SK-N-DZ (cell line): ENCODE data around the gene CUX1.
A peak's percentile ranks its signal among the peaks of the same experiment; 100 is the strongest.

Source experiments
- DNase-seq: peaks from one replicate; pipeline ENCODE4 v3.0.0-alpha.2; 2015; ENCODE audit warnings: low spot score

Gene CUX1

GRCh38 chr7:102072636-102073209 is 255.3 kb downstream of the CUX1 start:
- DNase-seq = no peak

DNA sequence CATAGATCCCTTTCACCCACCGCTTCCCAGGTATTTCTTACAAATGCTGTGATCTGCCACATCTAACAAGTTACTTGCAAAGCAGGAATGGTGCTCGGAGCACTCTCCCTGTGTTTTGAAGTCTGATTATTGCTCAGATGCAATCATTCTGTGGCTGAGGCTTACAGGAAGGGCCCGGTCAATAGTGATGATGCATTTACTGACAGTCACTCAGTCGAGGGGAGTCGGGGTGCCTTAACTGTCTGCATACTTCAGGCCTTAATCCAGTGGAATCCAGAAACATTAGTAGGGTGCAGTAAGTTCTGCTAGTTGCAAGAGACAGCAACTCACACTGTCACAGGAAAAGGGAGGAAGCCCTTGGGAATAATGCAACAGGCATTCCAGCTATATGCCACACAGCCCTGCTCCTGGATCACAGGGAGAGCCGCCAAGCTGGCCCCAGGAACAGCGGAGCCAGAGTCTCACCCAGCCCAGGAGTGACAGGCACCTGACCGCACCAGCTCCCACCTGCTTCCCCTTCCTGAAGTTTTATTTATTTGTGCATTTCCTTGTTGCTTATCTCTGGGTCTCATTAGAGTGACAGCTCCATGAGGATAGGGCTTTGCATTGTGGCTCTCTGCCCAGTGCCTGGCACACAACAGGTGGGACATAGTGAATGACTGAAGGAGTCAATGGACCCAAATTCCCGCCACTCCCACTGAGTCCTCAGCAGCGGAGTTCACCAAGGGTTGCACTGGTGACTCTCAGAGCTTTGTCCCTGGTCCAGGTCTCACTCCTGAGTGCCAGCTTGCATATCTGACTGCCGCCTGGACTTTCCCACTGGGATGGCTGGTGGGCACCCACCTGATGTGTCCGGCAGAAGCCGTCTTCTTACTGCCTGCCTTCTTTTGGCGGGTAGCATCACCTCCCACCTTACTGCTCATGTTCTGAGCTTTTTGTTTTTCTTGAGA is 256.8 kb downstream of the CUX1 start:
- no peak for DNase-seq

- DNase-seq = no peak
Observed at GRCh38 chr7:102075126-102075525, 257.7 kb downstream of the CUX1 start.

- no peak for DNase-seq
Observed at GRCh38 chr7:102075553-102076135, 258.2 kb downstream of the CUX1 start.

- DNase-seq = no peak
Observed at GRCh38 chr7:102077081-102077480, 259.7 kb downstream of the CUX1 start.

DNA sequence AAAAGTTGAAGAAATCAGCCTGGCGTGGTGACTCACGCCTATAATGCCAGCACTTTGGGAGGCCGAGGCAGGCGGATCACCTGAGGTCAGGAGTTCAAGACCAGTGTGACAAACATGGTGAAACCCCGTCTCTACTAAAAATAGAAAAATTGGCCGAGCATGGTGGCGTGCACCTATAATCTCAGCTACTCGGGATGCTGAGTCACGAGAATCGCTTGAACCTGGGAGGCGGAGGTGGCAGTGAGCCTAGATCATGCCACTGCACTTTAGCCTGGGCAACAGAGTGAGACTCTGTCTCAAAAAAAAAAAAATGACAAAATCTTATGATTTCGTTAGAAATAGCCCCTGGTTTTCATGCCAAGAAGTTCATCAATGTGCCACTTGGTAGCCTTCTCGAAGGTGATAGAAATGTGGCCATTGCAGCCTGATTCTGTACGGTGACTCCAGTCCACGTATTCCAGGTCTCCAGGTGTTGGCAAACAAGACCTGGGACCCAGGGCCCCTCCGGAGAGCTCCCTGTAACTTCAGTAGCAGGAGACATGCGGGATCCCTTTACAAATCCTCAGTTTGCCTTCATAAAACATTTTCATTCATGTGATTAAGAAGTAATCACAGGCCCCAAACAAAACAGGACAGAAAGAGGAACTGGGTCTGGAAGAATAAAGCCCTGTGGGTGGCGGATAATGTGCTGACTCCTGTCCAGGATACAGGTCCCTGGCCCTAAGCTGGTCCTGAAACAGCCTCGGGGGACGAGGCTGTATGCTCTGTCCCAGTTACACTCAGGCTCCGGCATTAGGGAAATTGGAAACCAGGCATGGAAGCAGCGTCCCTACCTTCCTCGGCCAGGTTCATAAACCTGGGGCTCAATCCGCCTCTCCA is 262.0 kb downstream of the CUX1 start:
- DNase-seq = peak; percentile 53

- DNase-seq = peak; percentile 63
Observed at GRCh38 chr7:102080019-102080433, 262.6 kb downstream of the CUX1 start.

DNA sequence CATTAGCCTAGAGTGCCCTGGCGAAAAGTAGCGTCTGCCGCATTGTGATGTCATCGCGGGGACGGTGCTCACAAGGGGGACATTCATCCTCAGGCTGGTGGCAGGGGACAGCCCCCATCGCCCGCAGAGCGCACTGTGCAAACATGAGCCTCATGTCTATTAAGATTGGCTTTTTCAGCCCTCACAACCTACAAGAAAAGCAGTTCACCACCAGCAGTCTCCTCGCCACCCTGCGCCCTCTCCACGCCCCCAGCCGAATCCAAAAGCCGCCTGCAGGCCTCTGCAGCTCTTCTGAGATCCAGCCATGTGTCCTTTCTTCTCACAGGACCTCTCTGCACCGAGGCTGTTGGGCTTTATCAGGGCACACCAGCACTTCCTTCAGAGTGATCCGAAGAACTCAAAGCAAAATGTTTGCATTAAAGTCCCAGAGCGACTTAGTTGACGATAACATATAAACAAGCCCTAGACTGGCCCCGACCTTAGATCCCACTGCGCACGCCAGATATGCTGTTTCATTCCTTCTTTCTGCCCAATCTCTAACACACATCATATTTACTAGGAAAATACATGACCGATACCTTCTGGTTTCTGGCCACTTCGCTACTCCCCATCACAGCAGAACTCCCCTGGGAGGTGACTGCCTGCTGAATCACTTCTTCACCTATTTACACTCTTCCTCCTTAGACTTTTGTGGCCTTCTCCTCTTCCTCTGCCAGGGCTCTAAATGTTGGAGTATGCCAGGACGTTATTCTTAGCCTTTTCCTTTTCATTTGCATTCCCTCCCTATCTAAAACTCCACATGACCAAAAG is 263.2 kb downstream of the CUX1 start:
- DNase-seq = peak; percentile 26

DNA sequence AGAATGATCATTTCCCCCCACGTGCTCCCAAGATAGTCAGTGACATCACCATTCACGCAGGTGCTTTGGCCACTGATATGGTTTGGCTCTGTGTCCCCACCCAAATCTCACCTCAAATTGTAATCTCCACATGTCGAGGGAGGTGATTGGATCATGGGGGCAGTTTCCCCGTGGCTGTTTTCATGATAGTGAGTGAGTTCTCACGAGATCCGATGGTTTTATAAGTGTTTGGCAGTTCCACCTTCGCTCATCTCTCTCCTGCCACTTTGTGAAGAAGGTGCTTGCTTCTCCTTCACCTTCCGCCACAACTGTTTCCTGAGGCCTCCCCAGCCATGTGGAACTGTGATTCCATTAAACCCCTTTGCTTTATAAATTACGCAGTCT is 263.8 kb downstream of the CUX1 start:
- no peak for DNase-seq

GRCh38 chr7:102082693-102083368 is 265.4 kb downstream of the CUX1 start:
- no peak for DNase-seq

GRCh38 chr7:102085218-102085772 is 267.9 kb downstream of the CUX1 start:
- no peak for DNase-seq

GRCh38 chr7:102089175-102090098 is 272.0 kb downstream of the CUX1 start:
- no peak for DNase-seq

GRCh38 chr7:102093599-102094315 is 276.3 kb downstream of the CUX1 start:
- DNase-seq = no peak

DNA sequence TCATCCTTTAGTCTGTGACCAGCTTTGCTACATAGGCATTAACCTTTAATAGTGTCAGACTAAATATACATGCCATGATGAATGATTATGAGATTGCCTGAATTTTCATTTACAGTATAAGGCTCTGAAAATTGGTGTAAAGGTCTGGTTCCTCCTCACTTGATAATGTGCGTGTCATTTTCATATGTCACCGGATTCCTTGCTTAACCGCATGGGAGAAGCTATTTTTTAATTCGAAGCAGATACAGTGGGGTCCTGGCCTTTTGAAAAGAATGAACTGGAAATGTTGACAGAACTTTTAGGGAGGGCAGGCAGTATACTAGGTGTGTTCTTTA is 276.9 kb downstream of the CUX1 start:
- DNase-seq = no peak

DNA sequence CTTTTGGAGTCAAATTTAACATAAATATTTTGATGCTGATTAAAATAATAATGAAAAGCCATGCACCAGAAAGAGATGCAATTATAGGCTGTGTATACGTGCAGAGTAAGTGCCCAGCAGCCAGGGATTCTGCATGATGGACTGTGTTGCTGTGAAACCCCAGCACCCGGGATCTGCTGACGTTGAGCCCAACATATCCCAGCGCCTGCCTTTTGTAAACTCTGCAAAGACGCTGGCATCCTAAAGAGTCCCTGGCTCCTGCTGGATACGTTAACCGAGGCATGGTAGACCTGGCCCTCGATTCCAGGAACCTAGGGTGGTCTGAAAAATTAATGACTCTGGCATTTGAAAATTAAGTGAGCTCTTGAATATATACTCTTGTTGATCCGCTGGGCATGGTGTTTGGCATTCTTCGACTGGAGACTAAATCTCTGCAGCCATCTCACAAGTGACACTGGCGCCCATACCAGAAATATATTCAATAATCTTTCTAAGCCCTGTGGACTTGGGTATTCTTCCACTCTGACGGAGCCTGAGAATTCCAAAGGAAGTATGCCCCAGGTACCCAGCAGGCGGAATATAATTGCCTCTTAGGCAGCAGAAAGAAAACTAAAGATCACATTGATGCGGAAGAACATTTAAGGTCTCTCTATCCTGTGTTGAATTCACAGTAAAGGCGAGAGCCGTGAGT is 278.0 kb downstream of the CUX1 start:
- no peak for DNase-seq

- no peak for DNase-seq
Observed at GRCh38 chr7:102096012-102096332, 278.5 kb downstream of the CUX1 start.

- DNase-seq = no peak
Observed at GRCh38 chr7:102096706-102097427, 279.4 kb downstream of the CUX1 start.
